Inferior parietal cortex (tissue), 1 donor: ENCODE data around the gene C5.
"Not testable (repeated sequence)": the region's sequence is repeated elsewhere in the genome, so short reads cannot be mapped to it uniquely, and the experiment has no call there.

ENCODE experiments used
- DNase-seq: peaks from one replicate; pipeline ENCODE4 v3.0.0-alpha.2; 2016; ENCODE audit errors: extremely low spot score

The C5 gene

DNA sequence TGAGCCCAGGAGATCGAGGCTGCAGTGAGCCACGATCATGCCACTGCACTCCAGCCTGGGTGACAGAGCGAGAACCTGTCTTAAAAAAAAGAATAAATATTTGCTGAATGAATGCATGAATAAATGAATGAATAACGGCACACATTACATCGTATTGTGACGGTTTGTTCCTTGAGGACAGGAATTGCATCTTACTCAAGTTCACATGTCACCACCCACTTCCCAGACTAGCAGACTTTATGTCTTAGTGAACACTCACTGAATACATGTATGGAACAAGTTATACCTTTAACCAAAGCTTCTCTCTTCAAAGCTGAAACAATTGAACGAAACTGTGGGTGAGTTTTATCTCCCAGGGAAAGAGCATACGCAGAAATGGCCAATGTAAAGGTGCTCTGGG is 70.3 kb downstream of the C5 start:
- DNase-seq = no peak

DNA sequence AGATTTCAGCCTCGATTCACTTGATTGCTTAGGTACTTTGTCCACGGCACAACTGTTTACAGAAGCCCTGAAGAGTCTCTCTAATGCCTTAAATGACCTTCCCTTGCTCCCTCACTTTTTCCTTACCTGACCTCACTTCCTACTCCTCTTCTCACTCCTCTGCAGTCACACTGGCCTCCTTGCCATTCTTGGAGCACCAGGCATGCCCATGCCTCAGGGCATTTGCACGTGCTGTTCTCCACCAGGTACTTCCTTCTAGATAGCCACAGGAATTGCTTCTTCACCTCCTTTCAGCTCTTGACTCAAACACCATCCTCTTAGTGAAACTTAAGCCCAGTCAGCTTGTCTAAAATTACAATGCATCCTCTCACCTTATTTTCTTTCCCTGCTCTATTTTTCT is 71.1 kb downstream of the C5 start:
- no peak for DNase-seq

DNA sequence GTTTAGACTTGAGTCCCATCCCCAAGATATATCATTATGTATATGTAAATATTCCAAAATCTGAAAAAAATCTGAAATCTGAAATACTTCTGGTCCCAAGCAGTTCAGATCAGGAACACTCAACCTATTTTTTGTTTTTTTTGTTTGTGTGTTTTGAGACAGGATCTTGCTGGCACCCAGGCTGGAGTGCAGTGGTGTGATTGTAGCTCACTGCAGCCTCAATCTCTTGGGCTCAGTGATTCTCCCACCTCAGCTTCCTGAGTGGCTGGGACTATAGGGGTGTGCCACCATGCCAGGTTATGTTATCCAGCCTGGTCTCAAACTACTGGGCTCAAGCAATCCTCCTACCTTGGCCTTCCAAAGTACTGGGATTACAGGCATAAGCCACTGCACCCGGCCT is 72.8 kb downstream of the C5 start:
- no peak for DNase-seq

DNA sequence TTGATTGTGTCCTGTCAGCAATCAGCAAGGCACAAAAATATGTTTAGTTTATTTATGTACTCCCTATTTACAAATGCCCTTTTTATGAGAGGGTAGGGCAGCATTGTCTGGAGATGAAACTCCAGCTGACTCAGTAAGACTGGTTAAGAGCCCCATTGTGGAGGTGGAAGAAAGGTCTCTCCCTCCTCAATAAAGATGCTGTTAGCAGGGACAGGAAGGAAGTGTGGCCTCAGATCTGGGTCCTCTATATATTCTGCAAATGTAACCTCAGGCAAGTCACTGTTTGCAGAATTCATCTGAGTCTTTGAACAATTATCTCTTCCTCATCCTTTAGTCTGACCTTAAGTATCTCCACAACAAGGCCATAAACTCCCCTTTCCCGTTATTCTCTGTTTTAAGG is 75.2 kb downstream of the C5 start:
- DNase-seq = no peak

DNA sequence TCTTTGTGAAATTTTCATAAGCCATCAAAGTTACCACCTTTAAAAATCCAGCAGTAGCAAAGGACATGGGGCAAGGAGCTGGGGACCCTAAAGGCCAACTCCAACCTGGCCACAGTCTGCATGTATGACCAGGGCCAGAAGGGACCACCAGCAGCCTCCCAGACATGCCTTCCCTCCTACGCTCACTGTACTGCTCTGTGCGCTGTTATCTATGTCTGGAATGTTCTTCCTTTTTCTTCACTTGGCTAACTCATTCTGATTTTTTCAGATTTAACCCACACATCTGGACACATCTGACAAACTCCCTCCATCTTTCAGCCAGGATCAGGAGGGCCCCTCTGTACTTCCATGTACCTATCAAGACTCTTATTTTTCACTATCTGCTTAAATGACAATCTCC is 75.9 kb downstream of the C5 start:
- DNase-seq = no peak

DNA sequence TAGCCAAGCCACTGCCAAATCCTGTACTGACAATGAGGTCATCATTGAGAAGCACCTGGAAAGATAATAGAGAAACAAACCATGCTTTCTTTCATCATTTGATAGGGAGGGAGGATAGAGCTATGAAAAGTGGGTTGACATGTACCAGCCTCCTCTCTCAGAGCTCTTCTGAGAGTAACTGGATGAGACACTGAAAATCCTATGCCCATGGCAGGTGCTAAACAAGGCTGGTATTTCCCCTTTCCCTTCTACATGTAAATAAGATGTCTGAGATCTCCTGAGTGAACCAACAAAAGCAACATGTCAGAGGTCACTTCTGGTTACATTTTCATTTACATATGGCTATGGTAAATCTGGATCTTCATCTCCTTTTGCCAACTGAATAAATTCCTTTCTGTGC is 78.1 kb downstream of the C5 start:
- no peak for DNase-seq

DNA sequence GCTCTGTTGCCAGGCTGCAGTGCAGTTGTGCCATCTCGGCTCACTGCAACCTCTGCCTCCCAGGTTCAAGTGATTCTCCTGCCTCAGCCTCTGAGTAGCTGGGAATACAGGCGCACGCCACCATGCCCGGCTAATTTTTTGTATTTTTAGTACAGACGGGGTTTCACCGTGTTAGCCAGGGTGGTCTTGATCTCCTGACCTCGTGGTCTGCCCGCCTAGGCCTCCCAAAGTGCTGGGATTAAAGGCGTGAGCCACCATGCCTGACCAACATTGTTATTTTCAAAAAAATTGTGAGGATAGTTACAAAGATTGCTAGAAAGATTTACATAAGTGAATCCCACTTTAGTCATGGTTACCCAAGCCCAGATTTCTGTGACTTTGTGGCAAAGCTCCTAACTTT is 78.6 kb downstream of the C5 start:
- DNase-seq = not testable (repeated sequence)

DNA sequence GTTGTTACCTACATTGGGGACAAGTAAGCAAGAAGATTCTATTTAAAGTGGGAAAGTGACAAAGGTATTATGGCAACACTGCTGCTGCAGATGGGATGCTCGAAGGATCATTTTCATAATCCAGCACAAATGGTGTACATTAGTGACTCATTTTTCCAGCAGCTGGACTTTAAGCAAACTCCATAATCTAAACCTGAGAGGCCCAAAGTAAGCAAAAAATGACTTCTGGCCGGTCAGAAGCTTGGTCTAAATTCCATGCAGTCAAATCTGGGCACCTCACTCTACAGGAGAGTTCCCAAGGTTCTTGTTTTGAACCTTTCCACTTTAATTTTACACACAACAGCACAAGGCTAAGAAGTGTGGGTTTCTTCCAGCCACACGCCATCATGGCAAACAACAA is 79.8 kb downstream of the C5 start:
- DNase-seq = no peak

DNA sequence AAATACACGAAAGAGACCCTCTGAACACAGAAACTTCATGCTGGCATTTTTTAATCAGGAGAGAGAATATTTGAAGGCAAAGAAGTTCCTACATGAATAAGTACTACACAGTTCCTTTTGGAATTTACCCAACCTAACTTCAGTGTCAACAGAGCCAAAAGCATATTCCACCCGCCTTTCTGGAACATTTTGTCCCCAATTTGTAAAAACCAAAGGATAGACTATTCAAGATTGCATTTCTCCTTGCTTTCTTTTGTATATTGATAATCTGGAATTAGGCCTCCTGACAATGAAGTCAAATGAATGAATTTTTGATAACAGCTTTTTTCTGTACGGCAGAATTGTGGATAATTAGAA is 84.1 kb downstream of the C5 start:
- peak; percentile 52 for DNase-seq

DNA sequence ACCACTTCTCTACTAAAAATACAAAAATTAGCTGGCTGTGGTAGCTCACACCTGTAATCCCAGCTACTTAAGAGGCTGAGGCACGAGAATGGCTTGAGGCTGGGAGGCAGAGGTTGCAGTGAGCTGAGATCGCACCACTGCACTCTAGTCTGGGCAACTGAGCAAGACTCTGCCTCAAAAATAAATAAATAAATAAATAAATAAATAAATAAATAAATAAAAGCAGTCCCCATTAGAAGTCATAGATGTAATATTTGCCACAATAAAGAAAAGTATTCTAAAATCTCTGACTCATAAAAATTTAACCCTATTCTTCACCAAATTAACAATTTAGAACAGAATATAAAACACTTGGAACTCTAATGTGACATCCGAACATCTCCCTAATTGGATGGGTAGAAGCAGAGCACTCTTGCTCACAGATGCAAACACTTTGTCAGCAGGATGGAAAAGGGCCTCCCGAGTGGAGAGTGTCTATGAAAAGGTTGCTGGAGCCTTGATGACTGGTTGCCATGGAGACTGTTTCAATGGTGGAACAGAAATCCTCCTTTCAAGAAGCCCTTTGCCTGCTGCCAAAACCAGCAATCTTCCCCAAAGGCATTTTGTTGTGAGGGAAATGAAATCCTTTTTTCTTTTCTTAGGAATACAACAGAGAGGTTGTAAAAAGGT is 84.6 kb downstream of the C5 start:
- peak; percentile 66 for DNase-seq

DNA sequence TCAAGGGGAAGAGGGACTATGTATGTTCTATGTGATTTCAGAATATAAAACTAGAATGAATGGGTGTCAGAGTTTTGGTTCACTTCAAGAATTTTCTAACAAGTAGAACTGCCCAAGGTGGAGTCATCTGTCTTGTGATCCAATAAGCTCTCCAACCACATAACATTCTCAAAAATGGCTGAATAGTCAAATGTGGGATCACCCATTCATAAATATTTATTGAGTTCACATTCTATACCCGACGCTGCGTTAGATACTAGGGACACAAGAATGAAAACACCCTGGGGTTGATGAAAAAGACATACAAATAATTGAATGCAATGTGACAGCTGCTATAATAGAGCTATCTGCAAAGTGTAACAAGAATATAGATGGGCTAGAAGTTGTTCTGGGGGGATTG is 88.1 kb downstream of the C5 start:
- DNase-seq = no peak

DNA sequence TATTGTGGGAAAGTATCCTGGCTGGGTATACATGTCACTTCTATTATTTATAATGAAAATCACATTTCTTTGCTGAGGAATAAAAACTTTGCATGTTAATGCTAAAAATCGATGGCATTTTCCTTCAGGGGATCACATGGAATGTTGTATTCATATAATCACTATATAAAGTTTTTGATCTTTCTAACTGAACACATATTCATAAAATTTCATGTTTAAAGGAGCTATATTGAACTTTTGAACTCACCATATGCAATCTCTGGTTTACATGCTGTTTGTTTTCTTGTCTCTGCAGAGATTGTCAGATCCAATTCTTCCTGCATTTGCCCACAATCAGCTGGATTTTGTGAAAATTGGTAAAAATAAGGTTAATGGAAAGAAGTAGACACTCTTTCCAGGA is 90.1 kb downstream of the C5 start:
- DNase-seq = no peak

DNA sequence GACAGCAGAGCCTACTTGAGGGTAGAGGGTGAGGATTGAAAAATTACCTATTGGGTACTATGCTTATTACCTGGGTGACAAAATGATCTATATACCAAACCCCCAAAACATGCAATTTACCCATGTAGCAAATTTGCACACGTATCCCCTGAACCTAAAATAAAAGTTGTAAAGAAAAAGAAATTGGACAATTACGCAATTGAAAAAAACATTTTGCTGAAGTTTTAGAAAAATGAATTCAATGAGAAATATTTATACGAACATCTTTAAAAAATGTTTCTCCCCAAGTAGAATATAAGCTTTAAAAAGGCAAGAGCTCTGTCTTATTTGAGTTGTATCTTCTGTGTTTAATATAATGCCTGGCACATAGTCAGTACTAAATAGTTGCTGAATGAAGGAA is 93.2 kb downstream of the C5 start:
- DNase-seq = no peak

DNA sequence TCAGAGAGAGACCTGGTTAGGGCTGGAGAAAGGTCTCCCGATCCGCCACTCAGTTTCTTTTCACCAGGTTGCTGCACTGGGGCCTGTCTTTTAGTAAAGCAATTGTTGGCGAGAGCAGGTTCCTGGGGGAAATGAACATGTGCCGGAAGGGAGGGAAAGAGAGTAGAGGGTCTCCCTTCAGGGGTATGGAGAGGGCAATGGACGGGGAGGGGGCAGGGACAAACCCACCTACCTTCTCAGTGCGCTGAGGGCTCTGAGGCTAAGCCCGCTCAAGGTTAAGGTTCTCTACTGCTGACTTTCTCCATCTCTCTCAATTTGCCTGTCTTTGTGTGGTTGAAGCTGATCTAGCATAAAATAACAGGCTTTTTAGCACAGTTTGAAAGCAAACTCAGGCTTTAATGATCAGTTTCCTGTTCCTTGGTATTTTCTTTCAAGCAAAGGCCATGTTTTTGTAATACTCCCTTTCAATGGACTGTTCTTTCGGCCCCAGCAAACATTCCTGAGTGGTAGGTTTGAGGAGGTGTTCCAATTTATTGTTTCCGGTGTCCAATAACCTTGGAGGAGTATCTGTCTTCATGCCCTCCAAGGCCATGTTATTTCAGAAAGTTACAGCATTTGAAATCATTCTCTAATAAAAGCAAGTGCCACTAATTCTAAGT is 98.0 kb downstream of the C5 start:
- no peak for DNase-seq

DNA sequence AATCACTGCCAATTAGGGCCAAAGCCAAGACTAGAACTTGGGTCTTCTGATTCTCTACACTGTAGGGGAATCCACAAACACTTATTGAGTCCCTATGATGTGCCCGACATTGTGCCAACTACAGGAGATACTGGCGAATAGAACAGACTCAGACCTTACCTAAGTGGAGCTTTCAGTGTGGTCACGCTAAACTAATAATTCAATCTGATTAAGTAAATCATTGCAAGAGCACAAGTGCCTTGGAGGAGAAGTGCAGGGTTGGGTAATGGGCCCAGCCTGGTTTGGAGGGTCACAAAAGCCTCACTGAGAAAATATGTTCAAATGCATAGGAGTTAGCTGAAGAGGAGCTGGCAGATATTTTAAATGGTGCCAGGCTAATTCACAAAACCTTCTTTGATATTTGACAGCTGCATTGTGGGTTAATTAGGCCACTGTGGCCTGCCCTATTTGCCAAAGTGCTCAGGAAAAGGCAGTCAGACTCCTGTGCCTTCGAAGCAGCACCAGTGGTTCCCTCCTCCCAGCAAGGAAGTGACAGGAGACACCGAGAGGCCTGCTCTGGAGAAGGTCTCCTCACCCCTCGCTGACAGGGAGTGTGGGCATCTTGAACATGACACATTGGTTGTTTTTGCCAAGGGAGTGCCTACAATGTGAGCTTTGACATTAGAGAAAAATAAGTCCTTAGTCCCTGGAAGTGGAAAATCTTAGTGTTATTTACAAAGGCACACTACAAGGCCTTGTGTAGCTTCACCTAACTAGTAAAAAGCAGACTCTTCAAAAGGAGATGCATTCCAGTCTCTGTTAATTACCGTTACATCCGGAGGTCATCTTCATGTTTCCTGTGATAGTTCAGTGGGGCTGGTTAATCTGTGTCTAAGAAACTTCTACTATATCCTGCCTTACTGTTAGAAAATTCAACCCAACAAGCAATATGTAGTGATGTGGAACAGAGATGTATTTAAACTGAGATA is 99.4 kb downstream of the C5 start:
- DNase-seq = no peak

DNA sequence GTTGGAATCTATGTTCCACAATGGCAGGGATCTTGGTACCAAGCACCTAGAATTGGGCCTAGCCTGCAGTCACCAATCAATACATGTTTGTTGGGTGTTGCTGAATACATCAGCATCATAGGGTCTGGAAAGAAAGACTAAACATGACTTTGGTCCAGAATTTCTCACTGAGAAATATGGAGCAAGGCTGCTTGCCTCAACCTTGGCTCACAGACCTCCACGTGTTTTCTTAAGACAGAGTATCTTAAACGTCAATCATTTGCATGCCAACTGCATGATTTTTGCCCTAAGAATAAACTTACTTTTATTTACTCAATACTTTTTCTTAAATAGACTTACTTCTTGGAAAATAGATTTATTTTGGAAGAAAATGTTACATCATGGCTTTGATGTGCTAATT is 100.8 kb downstream of the C5 start:
- DNase-seq = no peak

DNA sequence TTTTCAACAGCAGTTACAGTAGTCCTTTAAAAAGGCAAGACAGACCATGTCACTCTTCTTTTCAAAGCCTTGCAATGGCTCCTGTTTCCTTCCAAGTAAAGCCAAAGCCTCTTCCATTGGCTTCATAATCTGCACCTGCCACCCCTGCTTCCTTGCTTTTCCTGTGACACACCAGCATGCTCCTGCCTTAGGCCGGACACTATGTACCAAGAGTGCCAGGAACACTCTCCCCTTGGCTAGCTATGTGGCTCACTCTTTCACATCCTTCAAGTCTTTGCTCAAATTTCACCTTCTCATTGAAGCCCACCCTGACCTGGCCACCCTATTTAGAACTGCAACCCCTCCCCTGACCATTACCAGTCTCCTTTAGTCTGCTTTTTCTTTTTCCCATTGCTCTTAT is 101.3 kb downstream of the C5 start:
- DNase-seq = no peak

DNA sequence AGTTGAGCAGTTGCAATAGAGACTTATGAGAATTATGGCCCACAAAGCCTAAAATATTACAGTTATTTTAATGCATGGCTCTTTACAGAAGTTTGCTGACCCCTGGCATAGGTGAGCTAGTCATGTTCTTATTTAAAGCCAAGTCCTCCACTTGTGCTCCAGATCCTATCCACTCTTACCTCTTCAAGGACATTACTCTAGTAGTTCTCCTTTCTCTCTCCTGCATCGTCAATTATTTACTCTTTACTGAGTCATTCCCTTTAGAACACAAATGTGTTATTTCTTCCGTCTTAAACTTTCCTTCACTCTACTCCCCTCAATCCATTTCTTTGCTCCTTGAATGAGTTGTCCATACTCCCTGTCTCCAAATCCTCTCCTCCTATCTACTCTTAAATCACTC is 102.9 kb downstream of the C5 start:
- DNase-seq = no peak

DNA sequence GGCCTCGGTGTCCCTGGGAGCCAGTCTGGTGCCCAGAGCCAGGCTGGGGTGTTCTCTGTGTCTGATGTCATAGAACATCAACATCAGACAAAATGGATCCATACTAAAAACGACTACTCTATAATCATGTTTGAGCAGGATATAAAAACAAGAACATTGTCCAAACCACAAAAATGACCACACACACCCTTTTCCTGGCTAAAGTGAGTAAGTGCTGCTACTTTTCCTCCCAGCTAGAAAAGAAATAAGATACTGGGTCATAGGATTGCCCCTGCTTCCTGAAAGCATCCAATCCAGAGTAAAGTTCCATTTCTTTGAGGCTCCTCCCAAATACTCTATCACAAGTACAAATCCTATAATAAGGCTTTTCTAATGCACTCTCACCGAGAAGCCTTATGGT is 103.8 kb downstream of the C5 start:
- DNase-seq = no peak

DNA sequence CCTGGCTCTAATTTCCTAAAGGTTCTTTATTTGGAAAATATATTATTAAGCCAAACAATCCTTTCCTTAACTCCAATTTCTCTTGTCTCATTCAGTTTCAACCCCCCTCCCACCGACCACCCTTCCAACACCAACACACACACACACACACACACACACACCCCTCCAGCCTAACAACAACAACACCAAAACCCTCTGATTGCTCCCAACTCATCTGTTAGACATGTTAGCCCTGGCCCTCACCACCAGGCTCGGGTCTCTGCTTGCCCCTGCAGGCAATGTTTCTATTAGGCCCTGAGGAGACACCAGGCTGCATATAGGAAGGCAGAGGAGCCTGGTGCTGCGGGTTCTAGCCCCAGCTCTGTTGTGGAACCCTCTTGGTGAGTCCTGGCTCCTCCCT is 105.1 kb downstream of the C5 start:
- DNase-seq = no peak

DNA sequence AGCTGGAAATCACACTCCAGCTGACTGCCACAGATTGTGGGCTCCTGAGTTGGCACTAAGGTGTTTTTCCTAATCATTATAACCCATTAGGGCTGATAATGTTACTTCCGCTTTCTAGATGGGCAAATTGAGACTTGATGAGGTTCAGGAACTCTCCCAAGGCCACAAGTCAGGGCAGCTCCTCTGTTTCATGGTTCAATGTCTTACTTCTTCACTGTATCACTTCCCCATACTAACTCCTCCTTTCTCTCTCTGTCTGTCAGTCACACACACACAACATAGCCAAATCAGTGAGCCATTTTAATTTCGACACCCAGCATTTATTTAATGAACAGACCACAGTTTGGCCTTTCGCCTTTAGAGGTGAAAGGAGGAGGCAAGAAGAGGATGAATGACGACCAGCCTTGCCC is 105.6 kb downstream of the C5 start:
- no peak for DNase-seq

DNA sequence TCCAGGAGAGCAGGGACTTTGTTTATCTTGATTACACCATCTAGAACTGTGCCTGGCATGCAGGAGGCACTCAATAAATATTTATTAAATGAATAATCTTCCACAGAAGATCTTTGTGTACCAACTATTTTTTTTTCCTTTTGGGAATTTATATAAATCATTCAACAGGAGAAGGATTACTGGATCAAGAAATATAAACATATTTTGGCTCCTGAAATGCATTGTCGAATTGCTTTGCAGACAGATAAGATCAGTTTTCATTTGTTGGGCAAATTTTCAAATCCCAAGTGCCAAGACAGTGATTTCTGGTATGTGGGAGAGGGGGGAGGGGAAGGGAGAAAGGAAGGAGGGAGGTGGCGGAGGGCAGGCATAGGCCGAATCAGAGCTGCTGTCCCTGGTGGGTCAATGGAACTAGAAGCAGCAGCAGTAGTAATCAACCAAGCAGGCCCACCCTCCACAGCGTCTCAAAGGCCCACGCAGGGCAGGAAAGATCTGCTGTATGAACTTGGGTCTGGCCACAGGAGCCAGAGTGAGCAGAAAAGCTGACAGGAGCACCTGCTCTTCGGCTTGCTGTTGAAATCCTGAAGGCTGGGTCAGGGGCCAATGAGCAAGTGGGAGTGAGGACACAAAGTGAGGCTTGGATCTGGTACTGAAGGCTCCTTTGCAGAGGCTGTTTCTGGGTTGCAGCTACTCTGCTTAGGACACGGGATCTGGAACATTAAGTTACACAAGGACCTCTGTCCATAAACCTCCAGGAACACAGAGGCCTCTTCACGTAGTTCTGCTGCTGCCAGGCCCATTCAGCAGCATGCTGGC is 107.7 kb downstream of the C5 start:
- no peak for DNase-seq
